Retinal pigment epithelial cell (primary cell): Measurements from ENCODE around the gene EP400.

Source experiments
- DNase-seq: peaks from one replicate; pipeline ENCODE4 v3.0.0-alpha.2; 2010; ENCODE audit warnings: low read depth
- H3K4me3 ChIP-seq: 2 replicates; pipeline ENCODE4 v1.5.1; 2011; ENCODE audit warnings: mild to moderate bottlenecking, low read length, control low read depth, moderate library complexity
- CTCF ChIP-seq: conservative IDR thresholded peaks from 2 replicates; pipeline ENCODE4 v1.5.1; 2011; ENCODE audit warnings: low read depth, low read length, control low read depth, inconsistent platforms

The EP400 gene

DNA sequence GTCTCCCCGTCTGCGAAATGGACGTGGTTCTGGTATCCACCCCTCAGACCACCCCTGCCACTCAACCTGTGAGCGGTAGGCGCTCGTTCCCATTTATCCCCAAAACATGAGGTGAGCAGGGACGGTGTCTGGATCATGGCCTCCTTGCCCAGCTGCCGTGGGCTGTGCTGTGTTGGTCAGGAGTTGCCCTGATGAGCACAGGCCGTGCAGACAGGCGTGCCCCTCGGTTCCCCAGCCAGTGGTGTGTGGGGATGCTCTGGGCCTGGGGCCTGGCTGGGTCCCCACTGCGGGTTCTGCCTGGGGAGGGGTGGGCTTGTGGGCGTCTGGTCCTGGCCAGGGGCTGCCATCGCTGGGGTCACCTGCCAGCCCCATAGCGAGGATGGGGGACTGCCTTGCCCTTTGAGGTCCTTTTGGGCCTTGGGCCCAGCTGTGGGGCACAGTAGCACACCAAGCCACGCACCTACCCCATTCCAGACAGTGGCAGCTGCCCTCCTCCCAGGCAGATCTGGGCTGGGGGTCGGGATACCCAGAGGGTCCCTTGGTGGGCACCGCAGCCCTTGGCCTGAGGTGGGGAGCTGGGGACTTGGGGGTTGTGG is 31.9 kb upstream of the EP400 start:
- no peak for TF ChIP-seq CTCF
- no peak overlapping the region for H3K4me3 ChIP-seq
- no peak for DNase-seq

GRCh38 chr12:131918311-131919050 is 31.3 kb upstream of the EP400 start:
- TF ChIP-seq CTCF: no peak
- no peak overlapping the region for H3K4me3 ChIP-seq
- DNase-seq: no peak

DNA sequence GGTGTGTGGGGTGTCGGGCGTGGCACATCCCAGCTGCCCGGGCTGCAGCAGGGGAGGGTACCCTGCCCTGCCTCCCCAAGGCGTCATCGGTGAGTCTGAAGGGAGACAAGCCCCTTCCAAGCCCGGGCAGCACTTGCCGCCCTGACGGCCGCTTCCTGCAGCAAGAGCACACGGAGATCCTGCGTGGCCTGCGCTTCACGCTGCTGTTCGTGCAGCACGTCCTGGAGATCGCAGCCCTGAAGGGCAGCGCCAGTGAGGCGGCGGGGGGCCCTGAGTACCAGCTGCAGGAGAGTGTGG is 30.7 kb upstream of the EP400 start:
- H3K4me3 ChIP-seq: no peak overlapping the region
- TF ChIP-seq CTCF: no peak
- DNase-seq: no peak

- H3K4me3 ChIP-seq: no peak overlapping the region
- DNase-seq: no peak
- TF ChIP-seq CTCF: no peak
Measured at GRCh38 chr12:131919366-131920156, 30.2 kb upstream of the EP400 start.

GRCh38 chr12:131920157-131920508 is 29.6 kb upstream of the EP400 start:
- H3K4me3 ChIP-seq: no peak overlapping the region
- no peak for TF ChIP-seq CTCF
- DNase-seq: no peak

DNA sequence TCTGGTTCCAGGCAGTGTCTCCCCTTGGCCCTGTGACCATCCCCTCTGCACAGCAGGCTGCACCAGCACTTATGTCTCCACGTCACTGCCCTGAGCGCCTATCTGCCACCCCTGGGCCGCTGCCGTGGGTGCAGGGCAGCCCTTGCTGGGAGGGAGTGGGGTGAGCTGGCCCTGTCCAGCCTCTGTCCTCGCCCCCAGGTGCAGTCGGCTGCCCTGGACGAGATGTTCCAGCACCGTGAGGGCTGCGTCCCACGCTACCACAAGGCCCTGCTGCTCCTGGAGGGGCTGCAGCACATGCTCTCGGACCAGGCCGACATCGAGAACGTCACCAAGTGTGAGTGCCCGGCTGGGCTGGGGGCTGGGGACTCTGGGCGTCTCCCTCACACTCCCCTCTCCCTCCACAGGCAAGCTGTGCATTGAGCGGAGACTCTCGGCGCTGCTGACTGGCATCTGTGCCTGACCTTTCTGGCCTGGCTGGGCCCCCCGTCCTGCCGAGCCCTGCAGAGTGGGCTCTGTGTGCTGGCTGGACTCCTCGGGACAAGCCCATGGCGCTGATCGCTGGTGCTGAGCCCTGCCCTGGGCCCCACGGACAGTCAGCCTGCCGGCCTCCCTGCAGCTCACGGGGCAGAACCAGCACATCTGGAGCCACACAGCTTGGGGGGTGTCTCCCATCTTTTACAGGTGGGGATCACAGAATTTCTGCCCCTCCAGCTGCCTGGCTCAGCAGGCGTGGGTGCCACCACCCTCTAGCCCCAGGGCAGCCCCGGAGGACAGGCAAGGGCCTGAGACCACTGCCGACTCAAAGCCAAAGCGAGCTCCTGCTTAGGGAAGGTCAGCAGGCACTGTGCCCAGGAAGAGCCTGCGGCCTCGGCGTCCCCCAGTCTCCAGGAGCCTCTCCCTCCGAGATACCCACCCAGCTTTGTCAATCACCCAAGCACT is 28.6 kb upstream of the EP400 start:
- no peak for TF ChIP-seq CTCF
- DNase-seq: no peak

More for the DNA sequence above, 28.6 kb upstream of the EP400 start:
- no peak overlapping the region for H3K4me3 ChIP-seq
